ENCODE measurements around the gene CNDP2. TPM values are rescaled to one million over a fixed set of nuclear protein-coding genes. Genes with fewer than 3 reads are reported as not detected.

Gene CNDP2
- total and polyA plus RNA-seq, 2 of the 13 experiments (the other 11 are each of a cell fraction or from before 2014, with no cell fraction given), result 64.7 to 80.8 TPM

DNA sequence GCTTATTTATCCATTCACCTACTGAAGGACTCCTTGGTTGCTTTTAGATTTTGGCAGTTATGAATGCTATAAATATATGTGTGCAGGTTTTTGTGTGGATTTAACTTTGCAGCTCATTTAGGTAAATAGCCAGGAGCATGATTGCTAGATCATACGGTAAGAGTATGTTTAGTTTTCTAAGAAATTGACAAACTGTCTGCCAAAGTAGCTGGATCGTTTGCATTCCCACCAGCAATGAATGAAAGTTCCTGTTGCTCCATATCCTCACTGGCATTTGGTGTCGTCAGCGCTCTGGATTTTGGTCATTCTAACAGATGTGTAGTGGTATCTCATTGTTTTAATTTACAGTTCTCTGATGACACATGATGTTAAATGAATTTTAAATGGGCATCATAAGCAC lies 30.4 kb upstream of the CNDP2 start (continued):
- no peak for TF ChIP-seq MAF1 (CRISPR knock-in tag; IDR thresholded peaks at IDR 0.05; ENCODE audit: borderline replicate concordance)
- no peak for TF ChIP-seq ARNT (IDR thresholded peaks at IDR 0.05)

DNA sequence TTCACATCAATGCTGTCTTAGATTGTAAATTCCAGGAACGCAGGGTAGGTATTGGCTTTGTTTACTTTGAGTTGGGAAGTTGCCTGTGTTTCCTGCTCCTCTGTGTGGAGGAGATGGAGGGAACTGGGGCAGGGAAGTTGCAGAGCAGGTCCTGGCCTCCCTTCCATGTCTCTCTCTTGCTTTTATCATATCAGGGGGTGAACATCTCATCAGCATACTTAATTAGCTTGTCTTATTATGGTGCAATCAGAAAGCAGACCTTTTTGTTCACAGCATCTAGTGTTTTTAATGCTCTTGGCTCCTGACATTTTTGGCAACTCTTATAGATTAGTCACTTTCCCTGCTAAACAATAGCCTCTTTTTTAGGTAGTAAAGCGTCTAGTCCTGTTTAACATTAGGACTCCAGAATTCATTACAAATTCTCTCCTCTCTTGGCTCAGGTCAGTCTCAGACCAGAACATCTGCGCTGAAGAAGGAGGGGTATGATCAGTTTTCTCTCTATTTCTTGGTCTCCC lies 27.6 kb upstream of the CNDP2 start:
- Histone ChIP-seq H3K4me3 (replicated peaks in 1 of 3; ENCODE audit: insufficient read depth in 1 of 3, low read depth in 2 of 3, low read length in 3 of 3) (no peak overlapping the region), H4K20me1 (ENCODE audit: insufficient read depth, low read length) (no peaks in the 10 kb centered on the region), H3K9ac (ENCODE audit: insufficient read depth, low read depth, low read length) (no peak overlapping the region), H3K36me3 (replicated peaks in 1 of 2; ENCODE audit: control insufficient read depth in 1 of 2, insufficient read depth in 2 of 2, low read length in 2 of 2) (no peaks in the 10 kb centered on the region), H3K4me1 (ENCODE audit: insufficient read depth, low read length) (peaks cover 18% of the 10 kb centered on the region), H2AFZ (ENCODE audit: low read length) (no peak overlapping the region), H3K4me2 (ENCODE audit: low read depth, low read length) (no peak overlapping the region), H3K27ac (ENCODE audit: extremely low read length, insufficient read depth, low read length) (no peak overlapping the region), H3K9me3 (ENCODE audit: low read length) (no peaks in the 10 kb centered on the region), H3K79me2 (ENCODE audit: insufficient read depth, low read length) (no peaks in the 10 kb centered on the region), H3K27me3 (ENCODE audit: control insufficient read depth in 1 of 2, insufficient read depth in 2 of 2, low read length in 2 of 2) (no peaks in the 10 kb centered on the region)
- ATAC-seq (no peak), DNase-seq (ENCODE audit: low spot score) (no peak), FAIRE-seq (no peak)
- BruUV-seq (replicated peaks), result no TSS peak
- ChIA-PET CTCF (ENCODE audit: low intra/inter-chr PET ratio, low total read pairs) (no interaction called here), POLR2A (no interaction called here)
- intact Hi-C loops (cut with micrococcal nuclease; ENCODE audit: unreplicated experiment) (no loop called here), in situ Hi-C loops (cut with HindIII; ENCODE audit: extremely low pct_ligation_motif_present, low pct_unique_long_range_greater_than_20kb) (no loop called here)
- TF ChIP-seq ZNF605 (CRISPR knock-in tag; IDR thresholded peaks at IDR 0.05) (no peak), HDAC2 (CRISPR knock-in tag; IDR thresholded peaks at IDR 0.05) (no peak), ONECUT2 (CRISPR knock-in tag; IDR thresholded peaks at IDR 0.05) (no peak), ZNF883 (CRISPR knock-in tag; IDR thresholded peaks at IDR 0.05; ENCODE audit: not compliant biosample characterization) (no peak), NR2F6 (IDR thresholded peaks at IDR 0.05) (no peak), NR2F6 (CRISPR knock-in tag; IDR thresholded peaks at IDR 0.05) (no peak), ELF4 (CRISPR knock-in tag; IDR thresholded peaks at IDR 0.05; ENCODE audit: borderline replicate concordance) (no peak), NR2F1 (CRISPR knock-in tag; IDR thresholded peaks at IDR 0.05) (no peak), ZNF839 (CRISPR knock-in tag; IDR thresholded peaks at IDR 0.05; ENCODE audit: borderline replicate concordance) (no peak), RBFOX2 (IDR thresholded peaks at IDR 0.05; ENCODE audit: low read depth, low read length) (no peak), CHD2 (IDR thresholded peaks at IDR 0.05; ENCODE audit: low read depth, low read length) (no peak), ZNF260 (CRISPR knock-in tag; IDR thresholded peaks at IDR 0.05; ENCODE audit: borderline replicate concordance, low read depth) (no peak), HOXD1 (CRISPR knock-in tag; IDR thresholded peaks at IDR 0.05) (no peak), ZSCAN30 (CRISPR knock-in tag; IDR thresholded peaks at IDR 0.05) (no peak), ZNF296 (CRISPR knock-in tag; conservative IDR thresholded peaks at IDR 0.05) (no peak)
- TF ChIP-seq, protein P1, sequence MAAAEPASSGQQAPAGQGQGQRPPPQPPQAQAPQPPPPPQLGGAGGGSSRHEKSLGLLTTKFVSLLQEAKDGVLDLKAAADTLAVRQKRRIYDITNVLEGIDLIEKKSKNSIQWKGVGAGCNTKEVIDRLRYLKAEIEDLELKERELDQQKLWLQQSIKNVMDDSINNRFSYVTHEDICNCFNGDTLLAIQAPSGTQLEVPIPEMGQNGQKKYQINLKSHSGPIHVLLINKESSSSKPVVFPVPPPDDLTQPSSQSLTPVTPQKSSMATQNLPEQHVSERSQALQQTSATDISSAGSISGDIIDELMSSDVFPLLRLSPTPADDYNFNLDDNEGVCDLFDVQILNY (CRISPR knock-in tag; conservative IDR thresholded peaks at IDR 0.05), result no peak
- 35% methylated on average over 3 of the region's 3 CpGs for whole genome bisulfite sequencing (ENCODE audit: low lambda C conversion rate)

All from HepG2 (cell line).